ENCODE results near the gene PARK7. TPM values are rescaled to one million over a fixed set of nuclear protein-coding genes. Genes with fewer than 3 reads are reported as not detected.

Gene PARK7
- total and polyA plus RNA-seq, 12 donors: 266 to 697 (median 398) TPM

DNA sequence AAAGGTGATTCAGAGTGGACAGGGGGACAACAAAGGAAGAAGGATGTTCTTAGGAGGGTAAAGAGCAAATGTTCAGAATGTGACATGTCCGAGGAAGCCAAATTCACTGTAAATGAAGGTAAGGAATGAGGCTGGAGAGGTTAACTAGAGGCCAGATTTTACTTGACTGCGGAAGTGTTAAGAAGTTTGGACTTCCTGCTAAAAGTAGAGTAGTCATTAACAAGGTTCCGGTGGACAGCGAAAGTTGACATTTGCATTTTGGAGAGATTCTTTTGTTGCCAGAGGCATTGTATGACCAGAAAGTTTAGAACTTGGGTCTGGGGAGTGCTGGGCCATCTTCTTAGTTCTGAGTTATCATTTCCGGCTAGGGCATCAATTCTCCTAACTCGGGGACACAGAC is 71.8 kb downstream of the PARK7 start:
- H3K4me1 ChIP-seq (replicated peaks in 1 of 2): no peaks in the 10 kb centered on the region
- no peaks in the 10 kb centered on the region for H3K27me3 ChIP-seq
- no peaks in the 10 kb centered on the region for H3K36me3 ChIP-seq (replicated peaks in 1 of 2)
- no peak for DNase-seq
- no peak overlapping the region for H3K4me3 ChIP-seq
- intact Hi-C loops (cut with DNase I): loop anchor here (5.0 to 10.0 kb wide), 4 partner anchors 91 to 204 kb away; no protein-coding TSS in a partner anchor
- 82 to 91% (median 85%) methylated on average over 6 of the region's 6 CpGs for WGBS, 4 donors
- no peaks in the 10 kb centered on the region for H3K9me3 ChIP-seq (replicated peaks in 1 of 3)
- TF ChIP-seq, protein P1, sequence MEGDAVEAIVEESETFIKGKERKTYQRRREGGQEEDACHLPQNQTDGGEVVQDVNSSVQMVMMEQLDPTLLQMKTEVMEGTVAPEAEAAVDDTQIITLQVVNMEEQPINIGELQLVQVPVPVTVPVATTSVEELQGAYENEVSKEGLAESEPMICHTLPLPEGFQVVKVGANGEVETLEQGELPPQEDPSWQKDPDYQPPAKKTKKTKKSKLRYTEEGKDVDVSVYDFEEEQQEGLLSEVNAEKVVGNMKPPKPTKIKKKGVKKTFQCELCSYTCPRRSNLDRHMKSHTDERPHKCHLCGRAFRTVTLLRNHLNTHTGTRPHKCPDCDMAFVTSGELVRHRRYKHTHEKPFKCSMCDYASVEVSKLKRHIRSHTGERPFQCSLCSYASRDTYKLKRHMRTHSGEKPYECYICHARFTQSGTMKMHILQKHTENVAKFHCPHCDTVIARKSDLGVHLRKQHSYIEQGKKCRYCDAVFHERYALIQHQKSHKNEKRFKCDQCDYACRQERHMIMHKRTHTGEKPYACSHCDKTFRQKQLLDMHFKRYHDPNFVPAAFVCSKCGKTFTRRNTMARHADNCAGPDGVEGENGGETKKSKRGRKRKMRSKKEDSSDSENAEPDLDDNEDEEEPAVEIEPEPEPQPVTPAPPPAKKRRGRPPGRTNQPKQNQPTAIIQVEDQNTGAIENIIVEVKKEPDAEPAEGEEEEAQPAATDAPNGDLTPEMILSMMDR (IDR thresholded peaks at IDR 0.05): no peak
- TF ChIP-seq POLR2A (IDR thresholded peaks at IDR 0.05): no peak
- H3K27ac ChIP-seq: no peak overlapping the region

Small RNA genes within 50 kb of the gene (small RNA-seq; reads per million reads assigned to genes)
- 0 reads per million in 2 donors for gene RF00019

Other genes starting within 250 kb of the PARK7 start
- 100 to 1,000 TPM in 6 of 9 donors, 10 to 100 TPM in 3; 89.3 to 151 (median 116) TPM for gene VAMP3, start 190.4 kb upstream of the PARK7 start, total RNA-seq
- gene VAMP3, start 190.4 kb upstream of the PARK7 start, polyA plus RNA-seq: 100 to 1,000 TPM in 1 of 3 donors, 10 to 100 TPM in 2; 52.0 to 186 (median 61.6) TPM
- gene PER3, start 177.4 kb upstream of the PARK7 start, total RNA-seq: 10 to 100 TPM in 8 of 9 donors, 1 to 10 TPM in 1; 8.9 to 29.0 (median 18.8) TPM
- 10 to 100 TPM in 2 of 3 donors, 1 to 10 TPM in 1; 8.8 to 19.9 (median 14.8) TPM for gene PER3, start 177.4 kb upstream of the PARK7 start, polyA plus RNA-seq
- 10 to 100 TPM in 1 of 9 donors, 1 to 10 TPM in 1, under 1 TPM in 2, not detected in 5; 0.65 to 54.3 (median 3.9) TPM for gene UTS2, start 108.6 kb upstream of the PARK7 start, total RNA-seq
- gene UTS2, start 108.6 kb upstream of the PARK7 start, polyA plus RNA-seq: 1 to 10 TPM in 2 of 3 donors, not detected in 1; 6.6 to 6.8 TPM
- gene TNFRSF9, start 20.9 kb upstream of the PARK7 start, total RNA-seq: under 1 TPM in 5 of 9 donors, not detected in 4; 0.06 to 0.83 (median 0.30) TPM
- gene TNFRSF9, start 20.9 kb upstream of the PARK7 start, polyA plus RNA-seq: under 1 TPM; 0.03 to 0.15 (median 0.08) TPM
- gene ERRFI1, start 64.6 kb downstream of the PARK7 start, total RNA-seq: 10 to 100 TPM; 16.0 to 71.5 (median 27.4) TPM
- gene ERRFI1, start 64.6 kb downstream of the PARK7 start, polyA plus RNA-seq: 10 to 100 TPM; 14.4 to 29.8 (median 16.0) TPM

All from adrenal gland (tissue), 12 donors.